Body of pancreas (tissue), 4 donors: ENCODE measurements around the gene PGM3. TPM values are rescaled to one million over a fixed set of nuclear protein-coding genes. Genes with fewer than 3 reads are reported as not detected.
"Not testable (repeated sequence)": the region's sequence is repeated elsewhere in the genome, so short reads cannot be mapped to it uniquely, and the experiment has no call there.

Source experiments
- ATAC-seq: fragments of 150-250 bp; one replicate; pipeline ENCODE4 v1.9.1; 2016
- DNase-seq, 4 donors: peaks; one replicate each; pipeline ENCODE4 v3.0.0-alpha.2; 2019
- H3K27ac ChIP-seq, 4 donors: fragments of 200-600 bp; sonication (generic); 1 replicate in 3 of 4; 2 replicates in 1 of 4; pipeline versions ENCODE4 v1.5.1 to v1.6.1; 2016 to 2019; ENCODE audit warnings: mild to moderate bottlenecking in 1 of 4, mixed read lengths in 1 of 4, moderate library complexity in 1 of 4
- H3K27me3 ChIP-seq, 2 donors: fragments of 200-600 bp; sonication (generic); one replicate each; pipeline ENCODE4 v1.6.0; 2016; ENCODE audit warnings: mild to moderate bottlenecking in 1 of 2
- H3K36me3 ChIP-seq, 2 donors: fragments of 200-600 bp; sonication (generic); replicated peaks in 1 of 2; 2 replicates each; pipeline ENCODE4 v1.5.1; 2016; ENCODE audit warnings: low read depth in 2 of 2; ENCODE audit not compliant: insufficient read depth in 1 of 2
- H3K4me1 ChIP-seq: fragments of 200-600 bp; sonication (generic); one replicate; pipeline ENCODE4 v1.6.0; 2016
- H3K4me3 ChIP-seq, 2 donors: fragments of 200-600 bp; sonication (generic); 1 replicate in 1 of 2; 2 replicates in 1 of 2; pipeline ENCODE4 v1.5.1; 2016 to 2019
- H3K9me3 ChIP-seq, 3 donors: fragments of 200-600 bp; sonication (generic); 1 replicate in 2 of 3; 2 replicates in 1 of 3; pipeline ENCODE4 v1.5.1; 2016
- POLR2A ChIP-seq, 3 donors: fragments of 450-650 bp; IDR thresholded peaks; one replicate each; pipeline ENCODE4 v1.6.1; 2016; ENCODE audit warnings: antibody characterized with exemption in 3 of 3, mild to moderate bottlenecking in 2 of 3
- WGBS, 2 donors: methylation state at CpG; one replicate each; pipeline ENCODE4 v1.1.5; 2017; 5-methylcytosine and 5-hydroxymethylcytosine counted together
- intact Hi-C: fragments of 100-400 bp; cut with DNase I; formaldehyde crosslinking; loops from one replicate; pipeline ENCODE4 v1.15.1; 2023
- total RNA-seq, 2 donors: library from RNA; depleted of rRNA; stranded (reverse); fragments of >200 nt; gene quantifications; one replicate each; pipeline ENCODE4 v1.1.0, GENCODE V29; 2016
- TF ChIP-seq, protein P1 (sequence below), 7 experiments: fragments of 450-650 bp in 4 of 7; fragments of 200-600 bp in 3 of 7; sonication (generic) in 3 of 7; IDR thresholded peaks; one replicate each; pipeline ENCODE4 v1.5.1; 2016 to 2019; ENCODE audit warnings: antibody characterized with exemption in 7 of 7

The PGM3 gene
- total RNA-seq, 2 donors from 2014 or later = 50.1 to 61.0 TPM

GRCh38 chr6:83198486-83199172, 5.6 kb upstream of the PGM3 start:
- H3K9me3 ChIP-seq = no peaks in the 10 kb centered on the region
- 81 to 85% methylated on average over 4 of the region's 4 CpGs for WGBS, 2 donors
- intact Hi-C loops = no loop called here
- no peaks in the 10 kb centered on the region for H3K36me3 ChIP-seq
- DNase-seq (no peak), ATAC-seq (no peak)
- TF ChIP-seq, protein P1, sequence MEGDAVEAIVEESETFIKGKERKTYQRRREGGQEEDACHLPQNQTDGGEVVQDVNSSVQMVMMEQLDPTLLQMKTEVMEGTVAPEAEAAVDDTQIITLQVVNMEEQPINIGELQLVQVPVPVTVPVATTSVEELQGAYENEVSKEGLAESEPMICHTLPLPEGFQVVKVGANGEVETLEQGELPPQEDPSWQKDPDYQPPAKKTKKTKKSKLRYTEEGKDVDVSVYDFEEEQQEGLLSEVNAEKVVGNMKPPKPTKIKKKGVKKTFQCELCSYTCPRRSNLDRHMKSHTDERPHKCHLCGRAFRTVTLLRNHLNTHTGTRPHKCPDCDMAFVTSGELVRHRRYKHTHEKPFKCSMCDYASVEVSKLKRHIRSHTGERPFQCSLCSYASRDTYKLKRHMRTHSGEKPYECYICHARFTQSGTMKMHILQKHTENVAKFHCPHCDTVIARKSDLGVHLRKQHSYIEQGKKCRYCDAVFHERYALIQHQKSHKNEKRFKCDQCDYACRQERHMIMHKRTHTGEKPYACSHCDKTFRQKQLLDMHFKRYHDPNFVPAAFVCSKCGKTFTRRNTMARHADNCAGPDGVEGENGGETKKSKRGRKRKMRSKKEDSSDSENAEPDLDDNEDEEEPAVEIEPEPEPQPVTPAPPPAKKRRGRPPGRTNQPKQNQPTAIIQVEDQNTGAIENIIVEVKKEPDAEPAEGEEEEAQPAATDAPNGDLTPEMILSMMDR (IDR thresholded peaks at IDR 0.05) = no peak
- TF ChIP-seq POLR2A (IDR thresholded peaks at IDR 0.05) = no peak
- H3K27me3 ChIP-seq = no peaks in the 10 kb centered on the region
- no peak overlapping the region for H3K4me3 ChIP-seq
- H3K4me1 ChIP-seq = peaks cover 11% of the 10 kb centered on the region
- H3K27ac ChIP-seq = peak overlapping the region in 1 of 4 donors; percentile 37

- peak overlapping the region; percentile 83 to 95 (median 90) for H3K27ac ChIP-seq
- WGBS, 2 donors = 0% methylated on average over 23 to 44 of the region's 44 CpGs
- DNase-seq (peak; percentile 63 to 75 (median 68)), ATAC-seq (peak; percentile 67)
- H3K4me3 ChIP-seq = peak overlapping the region; percentile 72 to 78
- H3K9me3 ChIP-seq = no peaks in the 10 kb centered on the region
- H3K4me1 ChIP-seq = peaks cover 21% of the 10 kb centered on the region
- TF ChIP-seq POLR2A (IDR thresholded peaks at IDR 0.05) = no peak
- TF ChIP-seq, protein P1 (IDR thresholded peaks at IDR 0.05) = no peak
- H3K27me3 ChIP-seq = no peaks in the 10 kb centered on the region
- no peaks in the 10 kb centered on the region for H3K36me3 ChIP-seq
- intact Hi-C loops = no loop called here
Observed at GRCh38 chr6:83193747-83194566, 892 bp upstream of the PGM3 start.

GRCh38 chr6:83192456-83192855, 609 bp downstream of the PGM3 start:
- Histone ChIP-seq H3K27ac (peak overlapping the region; percentile 83 to 95 (median 90)), H3K36me3 (no peaks in the 10 kb centered on the region), H3K27me3 (no peaks in the 10 kb centered on the region), H3K9me3 (no peaks in the 10 kb centered on the region), H3K4me1 (peaks cover 33% of the 10 kb centered on the region), H3K4me3 (peak overlapping the region; percentile 72 to 78)
- ATAC-seq = no peak
- TF ChIP-seq, protein P1 (IDR thresholded peaks at IDR 0.05) = no peak
- TF ChIP-seq POLR2A (IDR thresholded peaks at IDR 0.05) = no peak
- intact Hi-C loops = no loop called here
- 0 to 1% methylated on average over 4 of the region's 4 CpGs for WGBS, 2 donors
- no peak for DNase-seq

DNA sequence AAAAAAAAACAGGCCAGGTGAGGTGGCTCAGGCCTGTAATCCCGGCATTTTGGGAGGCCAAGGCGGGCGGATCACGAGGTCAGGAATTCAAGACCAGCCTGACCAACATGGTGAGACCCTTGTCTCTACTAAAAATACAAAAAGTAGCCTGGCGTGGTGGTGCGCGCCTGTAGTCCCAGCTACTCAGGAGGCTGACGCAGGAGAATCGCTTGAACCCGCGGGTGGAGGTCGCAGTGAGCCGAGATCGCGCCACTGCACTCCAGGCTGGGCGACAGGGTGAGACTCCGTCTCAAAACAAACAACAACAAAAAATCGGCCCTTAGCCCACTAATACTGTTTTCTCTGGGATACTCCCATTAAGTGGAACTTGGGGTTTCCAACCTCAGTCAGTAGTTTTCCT, 1.1 kb downstream of the PGM3 start:
- Histone ChIP-seq H3K4me3 (peak overlapping the region; percentile 72 to 78), H3K27ac (peak overlapping the region in 2 of 4 donors; percentile 92 to 95), H3K4me1 (peaks cover 38% of the 10 kb centered on the region)
- H3K36me3 ChIP-seq, intact Hi-C loops, ATAC-seq, DNase-seq, H3K9me3 ChIP-seq, H3K27me3 ChIP-seq: not testable (repeated sequence)
- 32 to 48% methylated on average over 18 of the region's 18 CpGs for WGBS, 2 donors

- H3K4me1 ChIP-seq = peaks cover 38% of the 10 kb centered on the region
- intact Hi-C loops = no loop called here
- TF ChIP-seq, protein P1 (IDR thresholded peaks at IDR 0.05) = no peak
- no peak for TF ChIP-seq POLR2A (IDR thresholded peaks at IDR 0.05)
- H3K9me3 ChIP-seq = no peaks in the 10 kb centered on the region
- no peak for ATAC-seq
- no peaks in the 10 kb centered on the region for H3K27me3 ChIP-seq
- peaks cover 0 to 6% of the 10 kb centered on the region in 2 donors for H3K36me3 ChIP-seq
- DNase-seq = no peak
- no peak overlapping the region for H3K4me3 ChIP-seq
- H3K27ac ChIP-seq = peak overlapping the region in 1 of 4 donors; percentile 0
- 29 to 37% methylated on average over 6 of the region's 6 CpGs for WGBS, 2 donors
Observed at GRCh38 chr6:83190626-83191025, 2.4 kb downstream of the PGM3 start.
